Stimulated activated CD4-positive, alpha-beta T cell treated with anti-CD3 and anti-CD28 coated beads, Interleukin-4, amount 100 ng/mL, for 24 hours (primary cell): ENCODE data around the gene SDK1.

Experiments
- DNase-seq: peaks from one replicate; pipeline ENCODE4 v3.0.0-alpha.2; 2020

Gene SDK1

GRCh38 chr7:3425087-3425486 is 124.0 kb downstream of the SDK1 start:
- DNase-seq = no peak

DNA sequence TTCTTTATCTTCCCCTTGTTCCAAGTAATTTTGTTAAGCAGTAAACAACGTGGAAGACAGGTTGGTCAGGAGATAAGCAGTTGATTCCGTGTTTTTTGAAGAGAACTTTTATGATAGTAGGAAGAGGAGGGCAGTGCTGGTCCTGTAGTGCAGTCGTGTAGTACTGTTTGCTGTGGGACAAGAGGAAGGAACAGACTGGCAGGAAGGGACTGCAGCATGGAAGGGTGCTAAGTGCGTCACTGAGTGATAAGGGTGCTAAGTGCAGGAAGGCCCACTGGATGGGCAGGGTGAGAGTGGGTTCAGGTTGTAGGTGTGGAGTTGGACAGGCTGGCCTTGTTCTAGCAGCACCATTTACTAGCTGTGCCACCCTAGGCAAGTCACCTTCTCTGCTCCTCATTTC is 125.0 kb downstream of the SDK1 start:
- DNase-seq = no peak

- DNase-seq = no peak
These were observed 126.9 kb downstream of the SDK1 start for GRCh38 chr7:3427957-3428356.

DNA sequence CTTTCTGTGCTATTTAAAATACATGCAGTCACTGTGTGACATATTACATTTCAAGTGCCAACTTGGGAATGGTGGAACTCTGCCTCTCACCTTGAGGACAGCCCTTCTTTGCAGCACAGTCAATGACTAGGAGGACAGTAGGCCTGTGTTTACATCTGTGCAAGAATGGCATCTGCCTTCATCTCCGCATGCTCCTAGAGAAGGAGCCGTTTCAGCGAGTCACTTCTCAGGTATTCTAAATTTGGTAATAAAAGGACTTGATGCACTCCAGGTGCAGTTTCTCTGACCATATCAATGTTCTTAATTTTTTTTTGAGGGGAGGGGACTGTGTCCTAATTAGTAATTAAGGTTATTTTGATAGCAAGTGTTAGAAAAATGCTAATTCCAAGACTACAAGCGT is 128.9 kb downstream of the SDK1 start:
- no peak for DNase-seq

DNA sequence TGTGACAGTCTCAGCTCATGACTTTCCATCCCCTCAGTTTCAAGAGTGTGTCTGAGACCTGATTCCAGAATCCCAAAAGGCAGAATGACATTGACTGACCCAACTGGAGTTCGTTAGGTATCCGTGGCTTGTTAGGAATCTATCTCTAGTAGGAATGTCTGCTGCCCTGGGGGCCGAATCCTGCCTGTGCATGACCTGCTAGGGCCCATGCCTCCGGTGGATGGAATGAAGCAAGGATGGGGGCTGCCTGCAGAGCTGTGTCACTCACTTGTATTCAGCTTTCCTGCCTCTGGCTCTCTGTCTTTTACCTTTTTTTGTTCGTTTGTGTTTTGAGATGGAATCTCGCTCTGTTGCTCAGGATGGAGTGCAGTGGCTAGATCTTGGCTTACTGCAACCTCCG is 129.5 kb downstream of the SDK1 start:
- no peak for DNase-seq

GRCh38 chr7:3431306-3431705 is 130.3 kb downstream of the SDK1 start:
- DNase-seq = no peak

DNA sequence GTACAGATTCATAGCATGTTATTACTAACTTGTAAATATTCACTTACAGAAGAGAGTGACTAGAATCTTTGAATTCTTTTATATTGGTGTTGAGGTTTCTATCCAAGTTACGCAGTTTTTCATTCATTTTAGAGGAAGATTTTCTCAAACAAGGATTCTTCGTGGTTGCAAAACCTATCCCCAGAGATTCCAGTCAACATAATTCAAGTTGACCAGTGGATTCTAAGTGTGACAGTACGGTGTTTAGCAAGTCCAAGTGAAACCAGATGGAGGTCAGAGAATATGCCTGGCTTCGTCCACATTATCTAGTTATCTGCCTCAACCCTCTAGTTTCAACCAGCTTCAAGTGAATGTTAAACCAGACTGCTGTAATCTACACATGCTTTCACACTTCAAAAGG is 131.9 kb downstream of the SDK1 start:
- DNase-seq = no peak

DNA sequence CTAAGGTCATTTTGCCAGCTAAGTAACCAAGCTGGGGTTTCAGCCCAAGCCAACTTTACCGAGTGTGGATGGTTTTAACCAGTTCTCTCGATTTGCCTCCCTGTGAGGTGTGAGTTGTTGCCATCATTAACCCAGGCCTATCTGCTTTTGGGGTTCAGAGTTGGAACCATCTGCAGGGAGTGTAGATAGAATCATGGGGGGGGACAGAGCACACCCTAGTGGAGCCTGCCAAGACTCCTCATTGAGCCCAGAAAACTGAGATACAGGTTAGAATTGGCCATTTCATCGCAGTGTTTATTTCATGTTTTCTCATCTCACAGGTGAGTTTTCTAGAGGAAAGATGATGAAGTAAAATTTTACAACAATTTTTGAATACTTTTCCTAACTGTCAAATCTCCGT is 133.6 kb downstream of the SDK1 start:
- DNase-seq = no peak

DNA sequence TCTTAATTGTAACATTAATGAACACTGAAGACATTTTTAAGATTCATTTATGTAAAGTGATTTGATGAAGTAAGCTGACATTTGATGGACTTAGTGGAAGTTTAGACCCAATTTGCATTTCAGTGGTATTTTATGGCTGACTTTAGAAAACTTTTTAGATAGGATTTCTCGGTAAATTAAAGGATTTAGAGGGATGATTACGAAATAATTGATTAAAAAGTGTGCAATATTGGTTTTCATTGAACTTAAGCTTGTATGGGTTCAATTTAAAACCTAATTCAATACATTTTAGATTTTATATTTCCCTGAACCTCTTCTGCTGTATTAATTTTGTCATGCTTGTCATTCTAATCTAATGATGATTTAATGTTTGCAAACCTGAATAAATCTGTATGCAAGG is 135.1 kb downstream of the SDK1 start:
- no peak for DNase-seq

- DNase-seq = no peak
These were observed 135.7 kb downstream of the SDK1 start for GRCh38 chr7:3436746-3437145.

DNA sequence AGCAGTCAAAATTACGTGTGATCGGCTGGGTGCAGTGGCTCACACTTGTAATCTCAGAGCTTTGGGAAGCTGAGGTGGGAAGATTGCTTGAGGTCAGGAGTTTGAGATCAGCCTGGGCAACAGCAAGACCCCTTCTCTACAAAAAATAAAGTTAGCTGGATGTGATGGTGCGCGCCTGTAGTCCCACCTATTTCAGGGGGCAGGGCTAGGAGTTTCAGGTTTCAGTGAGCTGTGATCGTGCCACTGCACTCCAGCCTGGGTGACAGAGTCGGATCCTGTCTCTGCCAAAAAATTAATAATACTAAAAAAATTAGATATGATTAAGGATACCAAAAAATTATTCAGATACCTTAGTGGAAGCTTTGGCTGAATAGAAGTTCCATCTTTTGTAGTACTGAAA is 136.4 kb downstream of the SDK1 start:
- DNase-seq = no peak

GRCh38 chr7:3438352-3438751 is 137.3 kb downstream of the SDK1 start:
- DNase-seq = no peak

GRCh38 chr7:3439333-3440030 is 138.4 kb downstream of the SDK1 start:
- no peak for DNase-seq

- DNase-seq = no peak
These were observed 139.5 kb downstream of the SDK1 start for GRCh38 chr7:3440509-3440908.

- DNase-seq = no peak
These were observed 142.7 kb downstream of the SDK1 start for GRCh38 chr7:3443716-3444115.

- no peak for DNase-seq
These were observed 145.7 kb downstream of the SDK1 start for GRCh38 chr7:3446786-3447185.

DNA sequence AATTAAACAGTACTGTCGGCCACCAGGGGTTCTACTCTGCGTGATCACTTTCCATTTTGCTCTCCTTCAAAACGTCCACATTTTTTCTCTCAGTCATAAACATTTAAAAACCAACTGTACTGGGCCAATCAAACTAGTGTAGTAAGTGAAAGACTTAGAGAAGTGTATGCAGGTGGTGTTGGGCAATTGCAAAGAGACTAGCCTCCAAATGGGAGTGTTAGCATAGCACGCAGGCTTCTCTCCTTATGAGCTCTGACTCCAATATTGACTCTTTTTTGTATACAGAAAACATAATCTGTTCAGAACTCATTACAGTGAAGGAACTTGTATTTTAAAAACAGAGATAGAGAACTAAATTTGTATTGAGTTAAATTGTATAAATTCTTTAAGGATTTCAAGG is 150.6 kb downstream of the SDK1 start:
- no peak for DNase-seq

GRCh38 chr7:3453398-3453797 is 152.3 kb downstream of the SDK1 start:
- no peak for DNase-seq

- no peak for DNase-seq
These were observed 154.9 kb downstream of the SDK1 start for GRCh38 chr7:3455806-3456595.

DNA sequence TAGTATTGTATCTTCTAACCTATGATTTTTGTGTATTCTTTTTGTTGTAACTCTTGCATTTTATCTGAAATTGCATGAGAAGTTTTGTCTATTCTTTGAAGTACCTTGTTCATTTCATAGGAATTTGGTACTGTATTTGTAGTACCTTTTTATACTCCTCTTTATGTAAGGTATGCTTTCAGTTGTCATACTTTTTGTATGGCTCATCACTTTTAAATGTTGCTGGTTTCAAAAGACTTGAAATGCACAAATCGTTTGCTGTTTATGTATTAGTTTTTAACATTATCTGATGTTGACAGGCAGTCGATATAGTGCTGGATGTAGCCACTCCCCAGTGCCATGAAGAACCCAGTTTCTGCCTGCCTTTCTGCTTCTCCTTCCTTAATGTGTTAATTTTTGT is 158.1 kb downstream of the SDK1 start:
- no peak for DNase-seq

DNA sequence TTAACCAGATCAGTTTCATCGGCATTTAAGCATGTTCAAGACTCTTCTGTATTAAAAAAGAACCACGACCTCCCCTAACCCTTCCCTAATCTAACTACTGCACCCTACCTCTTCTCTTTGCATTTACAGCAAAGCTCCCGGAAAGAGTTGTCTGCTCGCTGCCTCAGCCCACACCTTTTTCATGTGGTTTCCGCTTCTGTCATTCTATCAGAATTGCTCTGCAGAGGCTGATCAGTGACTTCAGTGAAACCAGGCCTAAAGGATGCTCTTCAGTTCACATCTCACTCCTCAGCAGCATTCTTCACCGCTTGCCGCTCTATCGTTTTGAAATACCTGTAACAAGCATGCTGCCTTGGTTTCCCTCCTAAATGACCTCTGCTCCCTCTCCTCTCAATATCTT is 160.9 kb downstream of the SDK1 start:
- peak; percentile 69 for DNase-seq

DNA sequence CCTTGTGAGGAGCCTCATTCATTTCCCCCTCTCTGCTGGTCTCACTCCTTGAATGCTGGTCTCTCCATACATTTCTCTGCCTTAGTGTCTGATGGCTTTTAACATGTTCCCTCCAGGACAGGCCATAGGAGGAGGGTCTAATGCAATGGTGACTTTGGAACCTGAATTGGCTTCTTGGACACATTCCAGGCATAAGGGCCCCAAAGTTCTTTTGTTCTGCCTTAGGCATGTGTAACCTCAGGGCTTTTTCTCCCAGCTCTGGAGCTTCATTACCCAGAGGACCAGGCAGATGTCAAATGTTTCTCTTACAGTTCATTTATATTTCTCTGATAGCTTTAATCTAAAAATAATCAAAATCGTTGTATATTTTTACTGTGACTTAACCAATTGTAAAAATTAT is 162.6 kb downstream of the SDK1 start:
- no peak for DNase-seq

GRCh38 chr7:3464900-3465622 is 164.0 kb downstream of the SDK1 start:
- DNase-seq = no peak

DNA sequence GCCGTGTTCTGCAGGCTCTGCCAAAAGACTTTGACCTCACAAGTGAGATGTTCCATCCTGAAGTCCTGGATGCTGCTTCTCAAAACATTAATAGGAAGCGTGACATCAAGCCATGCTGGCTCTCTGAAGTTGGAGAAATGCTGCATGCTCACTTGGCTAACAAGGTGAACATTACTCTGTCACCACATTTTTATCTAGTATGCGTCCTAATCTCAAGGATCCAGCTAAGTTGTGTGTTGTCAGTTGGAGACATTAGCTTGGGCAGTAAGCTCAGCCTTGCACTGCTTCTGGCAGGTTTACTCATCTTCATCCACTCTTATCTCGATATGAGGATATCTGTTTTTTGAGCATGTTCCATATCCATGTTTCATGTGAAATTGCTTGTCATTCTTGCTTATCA is 165.2 kb downstream of the SDK1 start:
- no peak for DNase-seq
